HG03060 (cell line): ENCODE data around the gene MAD2L1BP.
A peak's percentile ranks its signal among the peaks of the same experiment; 100 is the strongest.
"Not testable (repeated sequence)": the region's sequence is repeated elsewhere in the genome, so short reads cannot be mapped to it uniquely, and the experiment has no call there.

Source experiments
- ATAC-seq: cut with Tn5 transposase; IDR thresholded peaks from one replicate; pipeline ENCODE4 v1.9.1; 2021; ENCODE audit warnings: low read depth, moderate number of reproducible peaks; ENCODE audit not compliant: unreplicated experiment

The MAD2L1BP gene

GRCh38 chr6:43635387-43636307 is at the start of gene MAD2L1BP:
MAD2L1BP (plus strand) TSS chr6:43635840; CDS start chr6:43635876, 36 bp downstream.
- peak; percentile 64 for ATAC-seq

GRCh38 chr6:43588194-43588593 is 47.4 kb upstream of the MAD2L1BP start:
- no peak for ATAC-seq

GRCh38 chr6:43589564-43589963 is 46.1 kb upstream of the MAD2L1BP start:
- not testable (repeated sequence) for ATAC-seq

- ATAC-seq = no peak
Observed at GRCh38 chr6:43593938-43594337, 41.7 kb upstream of the MAD2L1BP start.

- ATAC-seq = no peak
Observed at GRCh38 chr6:43600595-43600994, 35.0 kb upstream of the MAD2L1BP start.

- ATAC-seq = no peak
Observed at GRCh38 chr6:43604174-43604573, 31.5 kb upstream of the MAD2L1BP start.

- no peak for ATAC-seq
Observed at GRCh38 chr6:43606019-43606418, 29.6 kb upstream of the MAD2L1BP start.

- ATAC-seq = no peak
Observed at GRCh38 chr6:43608310-43608763, 27.3 kb upstream of the MAD2L1BP start.

- ATAC-seq = no peak
Observed at GRCh38 chr6:43608807-43609206, 26.8 kb upstream of the MAD2L1BP start.

GRCh38 chr6:43609402-43609801 is 26.2 kb upstream of the MAD2L1BP start:
- no peak for ATAC-seq

- ATAC-seq = no peak
Observed at GRCh38 chr6:43610431-43610830, 25.2 kb upstream of the MAD2L1BP start.

GRCh38 chr6:43613721-43614395 is 21.8 kb upstream of the MAD2L1BP start:
- no peak for ATAC-seq

- no peak for ATAC-seq
Observed at GRCh38 chr6:43614396-43614730, 21.3 kb upstream of the MAD2L1BP start.

- no peak for ATAC-seq
Observed at GRCh38 chr6:43616725-43617472, 18.7 kb upstream of the MAD2L1BP start.

- ATAC-seq = no peak
Observed at GRCh38 chr6:43621078-43621835, 14.4 kb upstream of the MAD2L1BP start.

- ATAC-seq = no peak
Observed at GRCh38 chr6:43621836-43622180, 13.8 kb upstream of the MAD2L1BP start.

GRCh38 chr6:43622541-43622940 is 13.1 kb upstream of the MAD2L1BP start:
- ATAC-seq = no peak

GRCh38 chr6:43623880-43624785 is 11.5 kb upstream of the MAD2L1BP start:
- ATAC-seq = no peak

- no peak for ATAC-seq
Observed at GRCh38 chr6:43624786-43625288, 10.8 kb upstream of the MAD2L1BP start.
